HS-27A (cell line): ENCODE data around the gene SLC22A12.
"Not testable (repeated sequence)": the region's sequence is repeated elsewhere in the genome, so short reads cannot be mapped to it uniquely, and the experiment has no call there.

Experiments used
- DNase-seq: peaks from one replicate; pipeline ENCODE4 v3.0.0-alpha.2; 2012; ENCODE audit warnings: low read depth, missing footprints

SLC22A12 gene

GRCh38 chr11:64590763-64591221 lies at the start of gene SLC22A12:
Gene SLC22A12, plus strand, starts transcription at chr11:64591220. Its CDS starts 337 bp downstream, at chr11:64591557.
- DNase-seq = no peak

- DNase-seq = no peak
These were observed 48.6 kb upstream of the SLC22A12 start for GRCh38 chr11:64542172-64543125.

GRCh38 chr11:64543818-64544217 lies 47.2 kb upstream of the SLC22A12 start:
- no peak for DNase-seq

DNA sequence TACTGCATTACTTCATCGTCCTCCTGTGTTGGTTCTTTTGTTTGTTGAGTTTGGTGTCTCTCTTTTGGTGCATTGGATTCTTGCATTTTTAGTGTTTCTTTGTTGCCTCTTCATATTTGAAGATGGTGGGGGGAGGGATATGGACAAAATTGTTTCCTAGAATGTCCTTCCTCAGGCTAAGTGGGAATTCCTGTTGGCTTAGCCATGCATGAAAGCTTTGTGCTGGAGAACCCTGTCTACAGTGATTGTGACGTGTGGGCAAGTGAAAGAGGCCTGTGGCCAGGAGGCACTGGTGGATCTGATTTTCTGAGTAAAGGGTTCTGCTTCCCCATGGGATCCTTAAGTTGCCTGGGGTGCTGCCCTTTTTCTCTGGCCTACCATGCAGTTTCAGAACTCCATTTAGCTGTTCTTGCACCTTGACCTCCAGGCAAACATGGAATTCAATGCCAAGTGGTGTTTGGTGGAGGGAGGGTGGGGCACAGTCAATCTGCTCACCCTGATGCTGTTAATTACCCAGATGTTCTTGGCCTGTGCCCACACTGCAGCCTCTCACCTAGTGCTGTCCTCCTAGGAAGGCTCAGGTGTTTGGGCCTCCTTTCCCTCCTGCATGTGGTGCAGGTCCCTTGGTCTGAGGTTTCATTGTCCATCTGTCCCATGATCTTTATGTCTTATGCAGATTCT lies 46.3 kb upstream of the SLC22A12 start:
- no peak for DNase-seq

- peak; percentile 93 for DNase-seq
These were observed 45.4 kb upstream of the SLC22A12 start for GRCh38 chr11:64545619-64546018.

GRCh38 chr11:64546176-64546575 lies 44.8 kb upstream of the SLC22A12 start:
- no peak for DNase-seq

GRCh38 chr11:64546600-64546999 lies 44.4 kb upstream of the SLC22A12 start:
- DNase-seq = no peak

DNA sequence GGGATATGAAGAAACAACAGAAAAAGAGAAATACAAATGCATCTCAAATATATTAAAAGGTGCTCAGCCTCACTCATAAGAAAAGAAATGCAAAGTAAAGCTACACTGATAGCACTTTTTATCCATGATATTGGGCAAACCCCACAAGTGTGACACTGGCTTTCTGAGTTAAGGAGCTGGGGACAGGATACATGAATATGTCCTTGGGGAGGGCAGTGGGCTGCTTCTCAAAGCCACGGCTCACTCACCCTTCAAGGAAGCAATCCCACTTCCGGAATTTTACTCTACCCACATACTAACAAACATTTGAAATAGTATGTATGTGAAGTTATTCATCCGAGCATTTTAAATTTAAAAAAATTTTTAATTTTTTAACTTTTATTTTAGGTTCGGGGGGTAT lies 41.1 kb upstream of the SLC22A12 start:
- DNase-seq = no peak

DNA sequence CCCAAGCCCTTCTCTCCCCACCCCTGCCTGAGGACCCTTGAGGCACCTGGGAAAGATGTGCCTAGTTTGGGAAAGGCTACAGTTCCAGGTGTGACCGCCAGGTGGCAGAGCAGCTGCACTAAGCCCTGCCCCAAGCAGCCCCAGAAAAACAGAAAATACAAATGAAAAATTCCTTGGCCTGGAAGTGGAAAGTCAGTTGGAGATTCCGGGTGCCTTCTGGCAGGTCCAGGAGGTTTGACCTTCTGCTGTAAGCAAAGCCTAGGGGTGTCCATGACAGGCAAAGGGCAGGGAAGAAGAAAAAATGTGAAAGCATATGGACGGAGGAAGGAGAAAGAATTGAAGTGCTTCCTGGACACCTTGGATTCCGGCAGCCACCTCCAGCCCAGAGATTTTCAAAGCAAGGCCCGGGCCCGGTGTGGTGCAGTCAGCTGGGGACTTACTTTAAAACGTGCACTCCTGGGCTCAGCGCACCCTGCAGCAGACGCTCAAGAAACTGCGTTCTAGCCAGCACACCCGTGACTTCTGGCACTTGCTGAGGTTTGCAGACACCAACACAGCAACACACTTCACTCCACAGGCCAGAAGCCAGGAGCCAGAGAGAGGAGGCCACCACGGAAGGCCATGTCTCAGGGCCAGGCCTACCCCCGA lies 37.3 kb upstream of the SLC22A12 start:
- no peak for DNase-seq

GRCh38 chr11:64556044-64556720 lies 34.8 kb upstream of the SLC22A12 start:
- DNase-seq = no peak

DNA sequence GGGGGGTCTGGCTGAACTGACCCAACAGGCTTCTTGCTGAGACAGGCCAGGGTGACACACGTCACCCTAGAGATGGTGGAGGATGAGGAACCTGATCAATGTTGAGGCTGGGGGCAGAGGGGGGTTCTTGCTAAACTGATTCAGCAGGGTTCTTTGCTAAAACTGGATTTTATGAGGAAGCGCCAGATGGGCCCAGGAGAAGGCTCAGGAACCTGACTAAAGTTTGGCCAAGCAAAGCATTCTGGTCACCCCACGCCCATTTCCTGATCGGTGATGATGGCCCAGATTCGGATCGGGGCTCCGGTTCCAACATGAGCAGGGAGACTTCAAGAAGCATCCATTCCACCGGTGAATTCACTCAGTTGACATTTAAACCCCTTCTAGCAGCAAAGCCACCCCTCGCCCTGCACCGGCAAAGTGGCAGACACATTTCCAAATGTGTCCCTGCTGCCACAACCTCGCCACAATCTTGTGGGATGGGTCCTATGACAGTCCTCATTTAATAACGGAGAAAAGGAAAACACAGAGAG lies 34.2 kb upstream of the SLC22A12 start:
- no peak for DNase-seq

DNA sequence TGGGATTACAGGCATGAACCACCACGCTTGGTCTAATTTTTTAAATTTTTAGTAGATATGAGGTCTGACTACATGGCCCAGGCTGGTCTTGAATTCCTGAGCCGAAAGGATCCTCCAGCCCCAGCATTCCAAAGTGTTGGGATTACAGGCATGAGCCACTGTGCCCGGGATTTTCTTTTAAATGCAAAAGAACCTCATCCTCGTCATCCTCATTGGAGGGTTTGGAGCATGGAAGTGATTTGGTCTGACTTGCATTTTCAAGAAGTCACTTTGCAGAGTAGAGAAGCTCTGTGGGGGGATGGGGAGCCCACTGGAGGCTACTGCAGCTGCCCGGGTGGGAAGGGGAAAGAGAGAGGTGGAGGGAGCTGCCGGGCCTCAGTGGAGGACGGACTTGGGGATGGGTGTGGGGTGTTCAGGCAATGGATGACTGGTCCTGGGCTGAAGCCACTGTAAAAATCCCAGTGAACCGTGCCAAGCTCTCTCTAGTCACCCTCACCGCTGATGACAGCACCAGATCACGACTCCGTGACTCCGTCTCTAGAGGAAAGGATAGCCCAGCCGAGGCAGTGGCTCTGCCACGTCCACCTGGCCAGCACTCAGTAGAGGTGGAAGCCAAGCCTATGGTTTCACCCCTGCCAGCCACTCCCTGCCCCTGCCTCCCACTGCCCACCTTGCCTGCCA lies 32.8 kb upstream of the SLC22A12 start:
- no peak for DNase-seq

DNA sequence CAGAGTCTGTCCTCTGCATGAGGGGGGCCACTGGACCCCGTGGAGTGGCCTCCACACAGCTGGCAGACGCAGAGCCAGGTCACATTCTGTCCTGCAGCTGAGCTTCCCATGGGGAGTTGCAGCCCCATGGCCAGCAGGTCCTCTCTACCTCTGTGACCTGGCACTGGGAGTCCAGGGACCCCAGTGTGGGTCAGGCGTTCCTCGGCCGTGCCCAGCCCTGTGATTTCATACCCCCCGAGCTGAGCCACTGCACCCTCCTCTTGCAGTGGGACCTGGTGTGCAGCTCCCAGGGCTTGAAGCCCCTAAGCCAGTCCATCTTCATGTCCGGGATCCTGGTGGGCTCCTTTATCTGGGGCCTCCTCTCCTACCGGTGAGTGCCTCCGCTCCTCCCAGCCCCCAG lies 32.2 kb upstream of the SLC22A12 start:
- DNase-seq = no peak

DNA sequence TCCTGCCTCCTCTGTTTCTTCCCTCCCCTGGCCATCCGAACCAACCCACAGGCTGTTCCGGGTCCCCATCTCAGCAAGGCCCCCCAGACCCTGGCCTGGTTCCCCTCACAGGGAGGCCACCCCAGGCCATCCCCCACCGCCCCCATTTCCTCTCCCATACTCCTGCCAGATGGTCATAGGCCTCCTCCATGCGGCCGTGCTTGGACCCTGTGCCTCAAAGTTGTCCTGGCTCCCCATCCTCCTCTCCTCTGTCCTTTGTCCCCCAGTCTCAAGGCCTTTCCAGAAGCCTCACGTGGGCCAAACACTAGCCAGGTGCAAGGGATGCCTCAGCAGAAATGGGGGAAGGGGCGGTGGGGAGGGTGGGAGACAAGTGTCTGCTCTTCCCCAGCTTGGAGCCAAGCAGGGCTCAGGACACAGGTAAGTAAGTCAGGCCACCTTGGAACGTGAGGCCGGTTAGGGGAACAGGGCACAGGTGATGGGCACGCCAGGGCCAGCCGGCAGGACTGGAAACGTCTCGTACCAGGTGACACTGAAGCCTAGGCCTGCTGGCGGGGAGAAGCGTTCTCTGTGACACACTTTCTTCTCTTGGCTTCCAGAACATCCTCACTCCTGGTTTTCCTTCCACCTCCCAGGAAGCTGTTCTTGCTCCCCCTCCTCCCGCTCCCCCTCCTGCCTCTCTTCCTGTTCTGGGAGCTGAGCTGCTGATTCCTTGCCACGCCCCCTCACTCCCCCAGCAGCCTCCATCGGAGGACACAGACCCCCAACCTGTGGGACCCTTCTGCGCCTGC lies 31.5 kb upstream of the SLC22A12 start:
- DNase-seq = no peak

- no peak for DNase-seq
These were observed 30.8 kb upstream of the SLC22A12 start for GRCh38 chr11:64560139-64560771.

DNA sequence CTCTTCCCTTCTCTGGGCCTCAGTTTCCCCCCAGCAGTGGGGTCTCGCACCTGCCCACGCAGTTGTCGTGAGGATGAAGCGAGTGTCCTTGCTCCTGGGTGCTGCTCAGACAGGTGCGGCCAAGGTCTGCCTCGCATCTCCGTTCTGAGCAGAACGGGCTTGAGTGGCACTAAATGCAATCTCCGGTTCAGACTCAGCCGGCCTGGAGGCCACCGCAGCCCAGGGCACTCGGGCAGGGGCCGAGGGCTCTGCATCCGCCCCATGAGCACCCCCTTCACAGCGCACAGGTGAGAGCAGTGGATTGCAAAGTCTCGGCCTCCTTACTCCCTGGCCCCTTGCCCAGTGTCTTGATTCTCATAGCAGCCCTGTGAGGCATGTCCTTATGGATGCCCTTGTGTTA lies 30.1 kb upstream of the SLC22A12 start:
- no peak for DNase-seq

- not testable (repeated sequence) for DNase-seq
These were observed 29.6 kb upstream of the SLC22A12 start for GRCh38 chr11:64561429-64561828.

DNA sequence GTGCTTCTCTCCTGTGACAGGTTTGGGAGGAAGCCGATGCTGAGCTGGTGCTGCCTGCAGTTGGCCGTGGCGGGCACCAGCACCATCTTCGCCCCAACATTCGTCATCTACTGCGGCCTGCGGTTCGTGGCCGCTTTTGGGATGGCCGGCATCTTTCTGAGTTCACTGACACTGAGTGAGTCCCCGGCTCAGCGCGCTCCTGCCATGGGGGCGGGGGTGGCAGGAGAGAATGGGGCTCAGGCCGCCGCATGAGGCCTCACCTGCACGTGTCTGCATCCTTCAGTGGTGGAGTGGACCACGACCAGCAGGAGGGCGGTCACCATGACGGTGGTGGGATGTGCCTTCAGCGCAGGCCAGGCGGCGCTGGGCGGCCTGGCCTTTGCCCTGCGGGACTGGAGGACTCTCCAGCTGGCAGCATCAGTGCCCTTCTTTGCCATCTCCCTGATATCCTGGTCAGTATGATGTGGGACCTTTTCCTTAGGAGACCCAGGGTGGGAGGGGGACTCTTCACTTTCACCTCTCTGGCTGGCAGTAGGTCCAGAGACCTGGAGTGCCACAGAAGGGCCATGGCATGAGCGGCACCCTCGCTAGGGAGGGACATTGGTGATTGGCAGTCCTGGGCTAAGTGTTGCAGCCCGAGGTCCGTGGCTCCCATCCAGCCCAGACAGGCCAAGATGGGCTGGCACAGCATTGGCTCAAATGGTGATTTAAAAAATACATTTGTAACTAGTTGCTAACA lies 28.9 kb upstream of the SLC22A12 start:
- no peak for DNase-seq

- no peak for DNase-seq
These were observed 28.2 kb upstream of the SLC22A12 start for GRCh38 chr11:64562723-64563351.
